GM13976 (cell line): ENCODE data around the gene ERAL1.
A peak's percentile ranks its signal among the peaks of the same experiment; 100 is the strongest.
"Not testable (repeated sequence)": the region's sequence is repeated elsewhere in the genome, so short reads cannot be mapped to it uniquely, and the experiment has no call there.

Experiments used
- DNase-seq: peaks from one replicate; pipeline ENCODE4 v3.0.0; 2012; ENCODE audit warnings: low spot score
- CTCF ChIP-seq: IDR thresholded peaks from 2 replicates; pipeline ENCODE4 v1.5.1; 2012; ENCODE audit warnings: borderline replicate concordance, mild to moderate bottlenecking; ENCODE audit not compliant: insufficient read depth; ENCODE audit errors: extremely low read depth, missing control alignments, control extremely low read depth
- in situ Hi-C: fragments of 300-500 bp; cut with MboI; formaldehyde crosslinking; loops from one replicate; pipeline ENCODE4 v1.12.0; 2022; ENCODE audit warnings: low sequenced_read_pairs, mixed read lengths, inconsistent platforms; ENCODE audit not compliant: unreplicated experiment

ERAL1 gene

DNA sequence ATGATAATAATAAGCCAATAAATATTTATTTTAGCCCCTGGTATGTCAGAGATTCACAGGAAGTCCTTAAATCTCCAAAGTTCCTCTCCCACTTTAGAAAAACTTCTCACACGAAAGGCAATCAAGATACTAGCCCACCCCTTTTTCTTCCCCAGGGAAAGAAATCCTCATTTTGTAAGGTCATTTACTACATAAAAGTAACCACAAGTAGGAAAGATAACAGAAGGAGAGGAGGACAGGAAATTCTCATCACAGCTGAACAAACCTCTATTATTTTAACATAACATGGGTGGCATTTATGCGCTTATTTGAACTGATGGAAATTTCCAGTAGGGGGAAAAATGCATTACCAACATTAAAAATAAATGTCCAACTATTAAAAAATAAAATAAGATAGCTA lies 15.6 kb upstream of the ERAL1 start:
- no peak for DNase-seq
- in situ Hi-C loops, result no loop called here
- no peak for TF ChIP-seq CTCF

- DNase-seq, result no peak
- no peak for TF ChIP-seq CTCF
- in situ Hi-C loops, result no loop called here
Observed at GRCh38 chr17:28841901-28842281, 12.9 kb upstream of the ERAL1 start.

- peak; percentile 99 for DNase-seq
- in situ Hi-C loops, result no loop called here
- no peak for TF ChIP-seq CTCF
Observed at GRCh38 chr17:28842282-28843012, 12.4 kb upstream of the ERAL1 start, which contains the start of gene FAM222B. FAM222B (minus strand) TSS chr17:28842790; CDS start chr17:28766667, 76,123 bp downstream.

GRCh38 chr17:28843816-28844148 lies 11.0 kb upstream of the ERAL1 start:
- no peak for DNase-seq
- in situ Hi-C loops, result no loop called here
- no peak for TF ChIP-seq CTCF

DNA sequence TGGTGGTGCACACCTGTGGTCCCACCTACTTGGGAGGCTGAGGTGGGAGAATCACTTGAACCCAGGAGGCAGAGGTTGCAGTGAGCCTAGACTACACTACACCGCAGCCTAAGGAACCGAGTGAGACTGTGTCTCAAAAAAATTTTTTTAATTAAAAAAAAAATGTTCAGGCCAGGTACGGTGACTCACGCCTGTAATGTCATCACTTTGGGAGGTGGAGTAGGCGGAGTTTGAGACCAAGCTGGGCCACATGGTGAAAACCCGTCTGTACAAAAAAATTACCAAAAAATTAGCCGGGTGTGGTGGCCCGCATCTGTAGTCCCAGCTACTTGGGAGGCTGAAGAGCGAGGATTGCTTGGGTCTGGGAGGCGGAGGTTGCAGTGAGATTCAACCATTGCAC lies 8.6 kb upstream of the ERAL1 start:
- no peak for TF ChIP-seq CTCF
- in situ Hi-C loops, result no loop called here
- no peak for DNase-seq

GRCh38 chr17:28846699-28847098 lies 8.1 kb upstream of the ERAL1 start:
- in situ Hi-C loops, DNase-seq: not testable (repeated sequence)

DNA sequence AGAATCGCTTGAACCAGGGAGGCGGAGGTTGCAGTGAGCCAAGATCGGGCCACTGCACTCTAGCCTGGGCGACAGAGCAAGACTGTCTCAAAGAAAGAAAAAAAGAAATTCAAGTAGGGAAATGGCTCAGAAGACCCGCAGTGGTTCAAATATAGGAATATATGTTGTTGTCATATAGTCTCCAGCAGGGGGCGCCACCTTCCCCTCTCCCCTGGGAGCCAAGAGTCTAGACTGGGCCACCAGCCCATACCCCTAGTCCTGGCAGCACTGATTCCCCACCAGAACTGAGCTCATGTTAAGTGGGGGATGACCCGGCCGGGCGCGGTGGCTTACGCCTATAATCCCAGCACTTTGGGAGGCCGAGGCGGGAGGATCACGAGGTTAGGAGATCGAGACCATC lies 6.1 kb upstream of the ERAL1 start:
- in situ Hi-C loops, result not testable (repeated sequence)
- peak; percentile 34 for TF ChIP-seq CTCF
- peak; percentile 78 for DNase-seq
